A549 (cell line): ENCODE measurements around the gene PCSK5. TPM values are rescaled to one million over a fixed set of nuclear protein-coding genes. Genes with fewer than 3 reads are reported as not detected.
A peak's percentile ranks its signal among the peaks of the same experiment; 100 is the strongest.

Experiments
- ATAC-seq, 2 experiments: fragments of 200-7000 bp in 1 of 2; fragments of >200 bp in 1 of 2; cut with Nextera tagmentation in 1 of 2; cut with Tn5 transposase in 1 of 2; 3 replicates each; pipeline versions ENCODE4 v1.8.0 to v1.9.1; 2018 to 2020; ENCODE audit warnings: mild to moderate bottlenecking in 1 of 2, moderate library complexity in 1 of 2
- CTCF ChIA-PET: fragments of 300-600 bp; sonication (Branson Sonifier 250); formaldehyde crosslinking; extraction: SDS; loops from one replicate; lab custom pipeline; 2021; ENCODE audit warnings: antibody characterized with exemption, inconsistent platforms; lab: Yijun Ruan, JAX
- POLR2A ChIA-PET: fragments of 350-600 bp; formaldehyde crosslinking; extraction: SDS; loops from one replicate; lab custom pipeline; 2021; ENCODE audit warnings: antibody characterized with exemption, inconsistent platforms; lab: Yijun Ruan, JAX
- DNase-seq, 2 experiments: peaks; one replicate each; pipeline versions ENCODE4 v3.0.0 to v3.0.0-alpha.2; 2011 to 2016; ENCODE audit warnings: low read depth in 1 of 2, low spot score in 1 of 2
- FAIRE-seq: peaks from 2 replicates; lab custom pipeline; 2011; peaks lifted over from hg19 to GRCh38; lab: Jason Lieb, UNC
- H3K27ac ChIP-seq, 2 experiments: fragments of >200 bp; sonication (Bioruptor Twin); formaldehyde crosslinking; 3 replicates each; pipeline ENCODE4 v1.5.1; 2016 to 2017
- H3K4me1 ChIP-seq: fragments of >200 bp; sonication (Bioruptor Twin); formaldehyde crosslinking; 3 replicates; pipeline ENCODE4 v1.6.1; 2016
- H3K4me2 ChIP-seq: fragments of >200 bp; sonication (Bioruptor Twin); formaldehyde crosslinking; 3 replicates; pipeline ENCODE4 v1.6.1; 2016
- H3K4me3 ChIP-seq: fragments of >200 bp; sonication (Bioruptor Twin); formaldehyde crosslinking; 3 replicates; pipeline ENCODE4 v1.5.1; 2016
- H3K9me3 ChIP-seq: fragments of >200 bp; sonication (Bioruptor Twin); formaldehyde crosslinking; 3 replicates; pipeline ENCODE4 v1.6.1; 2016
- BCL3 ChIP-seq: fragments of >200 bp; sonication (Bioruptor Twin); formaldehyde crosslinking; IDR thresholded peaks from 3 replicates; pipeline ENCODE4 v1.6.1; 2016
- CEBPB ChIP-seq, 2 experiments: fragments of >200 bp in 1 of 2; sonication (Bioruptor Twin) in 1 of 2; formaldehyde crosslinking in 1 of 2; IDR thresholded peaks; 2 replicates each; pipeline ENCODE4 v1.6.1; 2012 to 2016
- EHMT2 ChIP-seq: fragments of 200-600 bp; sonication (generic); IDR thresholded peaks from 2 replicates; pipeline ENCODE4 v1.6.1; 2016; ENCODE audit warnings: antibody characterized with exemption, low read depth, mild to moderate bottlenecking, moderate library complexity
- EP300 ChIP-seq, 2 experiments: fragments of >200 bp; sonication (Bioruptor Twin); formaldehyde crosslinking; IDR thresholded peaks; 2 replicates in 1 of 2; 3 replicates in 1 of 2; pipeline ENCODE4 v1.6.1; 2016 to 2017
- FOSL2 ChIP-seq, 2 experiments: fragments of 450-650 bp in 1 of 2; fragments of >200 bp in 1 of 2; sonication (Bioruptor Twin) in 1 of 2; formaldehyde crosslinking; IDR thresholded peaks; 2 replicates each; pipeline versions ENCODE4 v1.5.0 to v1.6.1; 2016 to 2020; ENCODE audit warnings: mild to moderate bottlenecking in 1 of 2, moderate library complexity in 1 of 2
- GATA3 ChIP-seq: IDR thresholded peaks from 2 replicates; pipeline ENCODE4 v1.6.1; 2012; ENCODE audit warnings: borderline replicate concordance
- HOXB13 ChIP-seq: fragments of 250-450 bp; sonication (Bioruptor Pico); IDR thresholded peaks from 2 replicates; pipeline ENCODE4 v1.5.0; 2020; ENCODE audit warnings: low read depth, mild to moderate bottlenecking, moderate library complexity
- HOXB5 ChIP-seq: fragments of 250-450 bp; sonication (Bioruptor Pico); IDR thresholded peaks from 2 replicates; pipeline ENCODE4 v1.5.0; 2020; ENCODE audit warnings: mild to moderate bottlenecking, moderate library complexity
- JUN ChIP-seq, 2 experiments: fragments of >200 bp; sonication (Bioruptor Twin); formaldehyde crosslinking; IDR thresholded peaks; 2 replicates in 1 of 2; 3 replicates in 1 of 2; pipeline ENCODE4 v1.6.1; 2016 to 2017
- JUNB ChIP-seq: fragments of >200 bp; sonication (Bioruptor Twin); formaldehyde crosslinking; IDR thresholded peaks from 2 replicates; pipeline ENCODE4 v1.6.1; 2016
- MAFK ChIP-seq: fragments of 450-650 bp; IDR thresholded peaks from 2 replicates; pipeline ENCODE4 v1.6.1; 2014; ENCODE audit not compliant: partially characterized antibody
- NFE2L2 ChIP-seq: fragments of 150-350 bp; conservative IDR thresholded peaks from 2 replicates; pipeline ENCODE4 v1.6.1; 2014; ENCODE audit warnings: low read length
- PHF8 ChIP-seq: fragments of 200-600 bp; sonication (generic); IDR thresholded peaks from 2 replicates; pipeline ENCODE4 v1.6.1; 2016; ENCODE audit warnings: low read depth, mild to moderate bottlenecking, antibody characterized with exemption, moderate library complexity, borderline replicate concordance
- REST ChIP-seq: fragments of 200-600 bp; sonication (generic); IDR thresholded peaks from 2 replicates; pipeline ENCODE4 v1.6.1; 2016; ENCODE audit warnings: antibody characterized with exemption, mild to moderate bottlenecking, moderate library complexity
- SMC3 ChIP-seq: fragments of >200 bp; sonication (Bioruptor Twin); formaldehyde crosslinking; IDR thresholded peaks from 3 replicates; pipeline ENCODE4 v1.6.1; 2018; ENCODE audit warnings: inconsistent platforms
- TFCP2L1 ChIP-seq: fragments of 250-450 bp; sonication (Bioruptor Pico); IDR thresholded peaks from 2 replicates; pipeline ENCODE4 v1.5.0; 2021; ENCODE audit warnings: mild to moderate bottlenecking
- ZNF302 ChIP-seq: fragments of 250-450 bp; sonication (Bioruptor Pico); IDR thresholded peaks from 2 replicates; pipeline ENCODE4 v1.9.0; 2021; ENCODE audit warnings: inconsistent platforms, mild to moderate bottlenecking, moderate library complexity
- WGBS: methylation state at CpG from one replicate; pipeline ENCODE4 v1.1.6; 2017; ENCODE audit errors: missing lambda C conversion rate; 5-methylcytosine and 5-hydroxymethylcytosine counted together
- polyA plus RNA-seq, 4 experiments: library from polyadenylated mRNA; depleted of rRNA in 3 of 4; stranded (reverse); fragments of >200 nt; fragmentation: RNase III in 1 of 4; extraction: RNeasy Plus Mini Kit Qiagen cat#74134 plus additional on column Dnase treatment in 1 of 4; gene quantifications; 2 replicates in 3 of 4; 3 replicates in 1 of 4; pipeline ENCODE4 v1.2.3, GENCODE V29; 2011 to 2017
- TF ChIP-seq, protein P1 (sequence below): IDR thresholded peaks from 2 replicates; pipeline ENCODE4 v1.6.1; 2012
- TF ChIP-seq, protein P2 (sequence below): fragments of >200 bp; sonication (Bioruptor Twin); formaldehyde crosslinking; IDR thresholded peaks from 2 replicates; pipeline ENCODE4 v1.6.1; 2016

PCSK5 gene
- polyA plus RNA-seq, 2 of the 4 experiments (the other 2 are of a cell fraction) = 1.3 to 6.7 TPM

- Histone ChIP-seq H3K4me1 (peaks cover 73% of the 10 kb centered on the region), H3K4me2 (peak overlapping the region; percentile 92; the same call in 2 of the 3 replicates), H3K9me3 (no peaks in the 10 kb centered on the region), H3K4me3 (no peak overlapping the region), H3K27ac (peak overlapping the region; percentile 89 to 95)
- FAIRE-seq (no peak), ATAC-seq (no peak), DNase-seq (no peak)
- POLR2A ChIA-PET = interaction anchor here (0.6 to 8.6 kb wide), 3 partner anchors 23 to 480 kb away, joined by 3 to 102 read pairs (median 6); partner anchors contain the start of gene RFK
- WGBS = 76% methylated on average over 3 of the region's 3 CpGs
- TF ChIP-seq REST = no peak
- TF ChIP-seq HOXB5 (CRISPR knock-in tag) = no peak
- TF ChIP-seq HOXB13 (CRISPR knock-in tag) = no peak
- no peak for TF ChIP-seq BCL3
- no peak for TF ChIP-seq GATA3
- no peak for TF ChIP-seq TFCP2L1 (CRISPR knock-in tag)
- TF ChIP-seq, protein P1, sequence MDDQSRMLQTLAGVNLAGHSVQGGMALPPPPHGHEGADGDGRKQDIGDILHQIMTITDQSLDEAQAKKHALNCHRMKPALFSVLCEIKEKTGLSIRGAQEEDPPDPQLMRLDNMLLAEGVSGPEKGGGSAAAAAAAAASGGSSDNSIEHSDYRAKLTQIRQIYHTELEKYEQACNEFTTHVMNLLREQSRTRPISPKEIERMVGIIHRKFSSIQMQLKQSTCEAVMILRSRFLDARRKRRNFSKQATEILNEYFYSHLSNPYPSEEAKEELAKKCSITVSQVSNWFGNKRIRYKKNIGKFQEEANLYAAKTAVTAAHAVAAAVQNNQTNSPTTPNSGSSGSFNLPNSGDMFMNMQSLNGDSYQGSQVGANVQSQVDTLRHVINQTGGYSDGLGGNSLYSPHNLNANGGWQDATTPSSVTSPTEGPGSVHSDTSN = no peak
- TF ChIP-seq EHMT2 = no peak
- no peak for TF ChIP-seq PHF8
- CTCF ChIA-PET = interaction anchor here (0.8 to 6.8 kb wide), 6 partner anchors 9 to 754 kb away, joined by 3 to 53 read pairs (median 7); partner anchors contain the start of gene RFK
These were observed 480.0 kb downstream of the PCSK5 start for GRCh38 chr9:76370396-76371023.

- 20% methylated on average over 1 of the region's 1 CpG for WGBS
- CTCF ChIA-PET = interaction anchor here (0.7 to 6.8 kb wide), 5 partner anchors 10 to 71 kb away, joined by 3 to 53 read pairs (median 3); partner anchors contain the start of gene RFK
- H3K27ac ChIP-seq = peak overlapping the region; percentile 89 to 95
These were observed 481.4 kb downstream of the PCSK5 start for GRCh38 chr9:76371901-76372300.

More at GRCh38 chr9:76371901-76372300, 481.4 kb downstream of the PCSK5 start:
- Histone ChIP-seq H3K4me2 (peak overlapping the region; percentile 92), H3K9me3 (no peaks in the 10 kb centered on the region), H3K4me3 (no peak overlapping the region), H3K4me1 (peaks cover 77% of the 10 kb centered on the region)
- ATAC-seq (peak; percentile 6 to 52; a peak in 3 of 6 replicates), DNase-seq (peak in 1 of 2 experiments; percentile 88), FAIRE-seq (no peak)
- POLR2A ChIA-PET = interaction anchor here (0.6 to 8.6 kb wide), 3 partner anchors 11 to 22 kb away, joined by 3 to 102 read pairs (median 7); partner anchors contain the start of gene RFK
- peak; percentile 75 for TF ChIP-seq GATA3
- TF ChIP-seq JUNB = peak; percentile 79
- TF ChIP-seq BCL3 = peak; percentile 83; the same call in 2 of the 3 replicates
- no peak for TF ChIP-seq FOSL2 (IDR thresholded peaks at IDR 0.05)
- TF ChIP-seq FOSL2 (CRISPR knock-in tag; IDR thresholded peaks at IDR 0.05) = peak; percentile 54
- TF ChIP-seq JUN (IDR thresholded peaks at IDR 0.05) = peak; percentile 79 to 85; a peak in 4 of 5 replicates
- peak; percentile 49 for TF ChIP-seq MAFK
- no peak for TF ChIP-seq ZNF302 (CRISPR knock-in tag)
- TF ChIP-seq NFE2L2 = no peak
- TF ChIP-seq, protein P2, sequence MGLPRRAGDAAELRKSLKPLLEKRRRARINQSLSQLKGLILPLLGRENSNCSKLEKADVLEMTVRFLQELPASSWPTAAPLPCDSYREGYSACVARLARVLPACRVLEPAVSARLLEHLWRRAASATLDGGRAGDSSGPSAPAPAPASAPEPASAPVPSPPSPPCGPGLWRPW = peak; percentile 36; the same call in 1 of the 2 replicates
- no peak for TF ChIP-seq PHF8
- 0 out of 2 replicates have a peak, but pooled peaks have one; percentile 35 for TF ChIP-seq HOXB5 (CRISPR knock-in tag)
- peak; percentile 17 to 71; a peak in 2 of 4 replicates for TF ChIP-seq CEBPB (IDR thresholded peaks at IDR 0.05)
- TF ChIP-seq SMC3 = peak; percentile 16; the same call in 1 of the 3 replicates
- TF ChIP-seq EP300 (IDR thresholded peaks at IDR 0.05) = peak; percentile 85 to 95; a peak in 4 of 5 replicates
